HFF-Myc (cell line): ENCODE measurements around the gene ZNF423.

Source experiments
- DNase-seq: peaks from one replicate; pipeline ENCODE4 v3.0.0-alpha.2; 2011; ENCODE audit warnings: low read depth; ENCODE audit errors: extremely low read depth
- H3K4me3 ChIP-seq: replicated peaks from 2 replicates; pipeline ENCODE4 v1.5.1; 2011; ENCODE audit warnings: low read depth, mild to moderate bottlenecking, control low read depth, low read length
- TF ChIP-seq, protein P1 (sequence below): IDR thresholded peaks from 2 replicates; pipeline ENCODE4 v1.5.1; 2012; ENCODE audit warnings: mild to moderate bottlenecking, low read depth, low read length, control low read depth; ENCODE audit errors: missing control alignments

ZNF423 gene

DNA sequence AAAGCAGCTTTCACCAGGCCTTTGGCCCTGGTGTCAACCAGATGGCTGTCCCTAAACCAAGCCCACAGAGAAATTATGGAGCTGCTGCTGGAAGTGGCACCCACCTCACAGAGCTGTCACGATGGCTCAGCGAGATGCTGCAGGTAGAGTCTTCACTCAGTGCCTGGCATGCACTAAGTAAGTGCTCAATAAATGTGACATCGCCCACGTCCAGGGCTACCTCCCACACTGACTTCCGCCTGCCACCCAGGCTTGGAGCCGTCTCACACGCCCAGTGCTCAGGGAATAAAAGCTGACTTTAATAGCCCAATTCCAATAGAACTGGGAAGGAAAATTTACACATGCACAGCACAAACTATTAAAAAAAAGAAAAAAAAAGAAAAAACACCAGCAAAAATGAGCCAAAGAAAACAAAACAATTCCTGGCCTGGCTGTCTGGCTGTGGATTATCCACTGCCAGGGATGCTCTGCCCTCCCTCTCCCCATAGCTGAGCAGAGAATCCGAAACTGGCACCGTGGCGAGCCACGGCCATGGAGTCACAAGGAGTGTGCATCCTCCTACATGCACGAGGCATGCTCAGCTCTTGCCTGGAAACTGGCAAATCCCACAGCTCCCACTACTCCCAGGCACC, 68.9 kb downstream of the ZNF423 start:
- no peak for DNase-seq

DNA sequence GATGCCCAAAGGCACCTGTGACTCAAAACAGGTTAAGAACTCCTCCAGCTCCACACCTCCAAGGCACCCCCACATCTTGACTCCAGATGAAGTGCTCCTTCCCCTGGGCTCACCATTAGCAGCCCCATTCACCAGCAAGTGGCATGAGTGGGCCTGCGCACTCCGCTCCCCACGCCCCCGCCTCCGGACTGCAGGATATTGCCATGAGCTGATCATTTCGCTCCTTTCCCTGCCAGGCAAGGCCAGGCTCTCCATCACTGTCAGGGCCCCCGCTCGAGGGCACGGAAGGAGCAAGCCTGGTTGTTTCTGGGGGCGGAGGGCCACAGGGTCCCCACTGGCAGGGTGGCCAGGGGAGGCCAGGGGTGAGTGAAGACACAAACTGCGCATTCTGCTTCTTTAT, 69.9 kb downstream of the ZNF423 start:
- no peak overlapping the region for H3K4me3 ChIP-seq
- DNase-seq, result no peak
- TF ChIP-seq, protein P1, sequence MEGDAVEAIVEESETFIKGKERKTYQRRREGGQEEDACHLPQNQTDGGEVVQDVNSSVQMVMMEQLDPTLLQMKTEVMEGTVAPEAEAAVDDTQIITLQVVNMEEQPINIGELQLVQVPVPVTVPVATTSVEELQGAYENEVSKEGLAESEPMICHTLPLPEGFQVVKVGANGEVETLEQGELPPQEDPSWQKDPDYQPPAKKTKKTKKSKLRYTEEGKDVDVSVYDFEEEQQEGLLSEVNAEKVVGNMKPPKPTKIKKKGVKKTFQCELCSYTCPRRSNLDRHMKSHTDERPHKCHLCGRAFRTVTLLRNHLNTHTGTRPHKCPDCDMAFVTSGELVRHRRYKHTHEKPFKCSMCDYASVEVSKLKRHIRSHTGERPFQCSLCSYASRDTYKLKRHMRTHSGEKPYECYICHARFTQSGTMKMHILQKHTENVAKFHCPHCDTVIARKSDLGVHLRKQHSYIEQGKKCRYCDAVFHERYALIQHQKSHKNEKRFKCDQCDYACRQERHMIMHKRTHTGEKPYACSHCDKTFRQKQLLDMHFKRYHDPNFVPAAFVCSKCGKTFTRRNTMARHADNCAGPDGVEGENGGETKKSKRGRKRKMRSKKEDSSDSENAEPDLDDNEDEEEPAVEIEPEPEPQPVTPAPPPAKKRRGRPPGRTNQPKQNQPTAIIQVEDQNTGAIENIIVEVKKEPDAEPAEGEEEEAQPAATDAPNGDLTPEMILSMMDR, result no peak

More for the DNA sequence above, 68.9 kb downstream of the ZNF423 start:
- no peak overlapping the region for H3K4me3 ChIP-seq
- TF ChIP-seq, protein P1, result no peak

DNA sequence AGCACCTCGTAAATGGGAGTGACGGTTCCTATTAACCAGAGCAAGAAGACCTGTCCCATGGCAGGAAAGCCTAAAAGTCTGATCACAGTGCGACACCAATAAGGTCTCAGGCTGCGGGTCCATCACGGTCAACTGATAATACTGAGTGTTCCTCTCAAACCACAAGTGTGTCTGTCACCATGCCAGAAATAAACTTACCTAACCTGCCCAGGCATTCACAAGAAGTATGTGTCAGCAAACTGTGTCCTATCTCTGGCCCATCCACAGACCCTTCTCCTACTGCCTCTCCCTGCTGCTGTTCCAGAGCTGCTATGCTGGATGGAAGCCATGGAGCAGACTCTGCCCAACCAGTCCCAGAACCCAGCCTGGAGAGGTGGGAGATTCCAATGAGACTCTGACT, 73.5 kb downstream of the ZNF423 start:
- TF ChIP-seq, protein P1, result no peak
- DNase-seq, result no peak
- no peak overlapping the region for H3K4me3 ChIP-seq

DNA sequence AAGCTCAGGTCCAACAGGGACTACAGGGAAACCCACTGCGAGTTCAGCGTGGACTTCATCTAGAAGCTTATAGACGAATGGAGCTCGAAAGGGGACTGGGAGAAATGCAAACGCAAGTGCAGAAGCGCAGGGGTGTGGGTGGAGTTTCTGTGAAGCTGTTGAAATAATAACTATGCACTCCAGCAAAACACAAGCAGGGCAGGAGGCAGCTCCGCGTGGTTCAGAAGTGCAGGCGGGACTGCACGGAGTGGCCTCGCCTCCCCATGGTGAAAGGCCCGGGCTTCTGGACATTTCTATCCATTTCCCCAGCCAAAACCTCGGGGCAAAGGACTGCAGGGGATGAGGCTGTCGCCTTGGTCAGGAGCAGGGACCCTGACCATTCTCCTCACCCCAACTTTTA, 74.5 kb downstream of the ZNF423 start:
- no peak overlapping the region for H3K4me3 ChIP-seq
- no peak for DNase-seq
- TF ChIP-seq, protein P1, result no peak

DNA sequence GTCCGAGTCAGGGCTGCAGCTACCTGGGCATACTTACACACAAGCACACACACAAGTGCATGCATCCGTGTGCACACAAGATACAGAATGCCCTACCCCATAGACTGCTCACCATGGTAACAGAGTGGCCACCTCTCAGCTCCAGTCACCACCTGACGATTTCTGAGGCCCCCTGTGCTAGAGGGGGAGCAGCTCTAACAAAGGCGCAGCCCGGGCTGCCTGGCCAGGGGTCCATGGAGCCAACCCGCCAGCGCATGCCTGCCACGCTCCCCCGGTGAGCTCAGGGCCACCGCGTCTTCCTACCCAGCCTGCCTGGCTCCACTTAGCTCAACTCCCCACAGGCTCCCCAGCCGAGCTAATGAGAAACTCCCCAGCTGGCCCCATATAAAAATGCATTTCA, 75.5 kb downstream of the ZNF423 start:
- H3K4me3 ChIP-seq, result no peak overlapping the region
- no peak for DNase-seq
- TF ChIP-seq, protein P1, result no peak

DNA sequence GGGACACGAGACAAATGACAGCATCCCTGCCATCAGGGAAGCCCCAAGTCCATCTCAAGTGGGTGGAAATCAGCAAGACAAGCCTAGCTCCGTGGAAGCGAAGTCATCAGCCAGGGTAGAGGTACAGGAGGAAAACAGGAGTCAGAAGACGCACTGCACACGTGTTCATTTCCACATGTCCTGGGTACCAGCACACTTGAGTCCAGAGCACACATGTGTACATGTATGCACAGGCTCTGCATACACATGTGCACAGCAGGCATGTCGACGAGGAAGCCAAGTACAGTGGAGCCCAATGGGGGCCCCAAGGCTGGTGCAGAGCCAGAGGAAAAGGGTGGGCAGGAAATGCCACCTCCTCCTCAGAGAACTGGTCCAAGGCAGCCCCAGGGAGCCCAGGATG, 75.9 kb downstream of the ZNF423 start:
- H3K4me3 ChIP-seq, result no peak overlapping the region
- no peak for DNase-seq
- TF ChIP-seq, protein P1, result no peak
